EL (cell line): ENCODE results near the gene AIG1.
A peak's percentile ranks its signal among the peaks of the same experiment; 100 is the strongest.
"Not testable (repeated sequence)": the region's sequence is repeated elsewhere in the genome, so short reads cannot be mapped to it uniquely, and the experiment has no call there.

Experiments used
- DNase-seq: peaks from one replicate; pipeline ENCODE4 v3.0.0-alpha.2; 2016

The AIG1 gene

GRCh38 chr6:143060806-143061596, at the start of gene AIG1:
Gene AIG1 (plus strand): TSS chr6:143060889. CDS start chr6:143060926, 37 bp downstream.
- DNase-seq: no peak

GRCh38 chr6:143014764-143015163, 45.9 kb upstream of the AIG1 start:
- DNase-seq: no peak

GRCh38 chr6:143015300-143015706, 45.4 kb upstream of the AIG1 start:
- no peak for DNase-seq

- DNase-seq: no peak
Measured at GRCh38 chr6:143018955-143019354, 41.7 kb upstream of the AIG1 start.

GRCh38 chr6:143020862-143021261, 39.8 kb upstream of the AIG1 start:
- not testable (repeated sequence) for DNase-seq

- DNase-seq: no peak
Measured at GRCh38 chr6:143021543-143021942, 39.1 kb upstream of the AIG1 start.

- no peak for DNase-seq
Measured at GRCh38 chr6:143022587-143022986, 38.1 kb upstream of the AIG1 start.

GRCh38 chr6:143023695-143024094, 37.0 kb upstream of the AIG1 start:
- DNase-seq: no peak

- no peak for DNase-seq
Measured at GRCh38 chr6:143024977-143025376, 35.7 kb upstream of the AIG1 start.

- peak; percentile 28 for DNase-seq
Measured at GRCh38 chr6:143026696-143027449, 33.8 kb upstream of the AIG1 start.

GRCh38 chr6:143034689-143035334, 25.9 kb upstream of the AIG1 start:
- DNase-seq: no peak

GRCh38 chr6:143037470-143037869, 23.2 kb upstream of the AIG1 start:
- no peak for DNase-seq

- DNase-seq: no peak
Measured at GRCh38 chr6:143038833-143039232, 21.9 kb upstream of the AIG1 start.

- no peak for DNase-seq
Measured at GRCh38 chr6:143039548-143039947, 21.1 kb upstream of the AIG1 start.

GRCh38 chr6:143040018-143040417, 20.7 kb upstream of the AIG1 start:
- DNase-seq: no peak

- not testable (repeated sequence) for DNase-seq
Measured at GRCh38 chr6:143044345-143044744, 16.3 kb upstream of the AIG1 start.

GRCh38 chr6:143049611-143050010, 11.1 kb upstream of the AIG1 start:
- DNase-seq: no peak

- no peak for DNase-seq
Measured at GRCh38 chr6:143050509-143050908, 10.2 kb upstream of the AIG1 start.

GRCh38 chr6:143052282-143052681, 8.4 kb upstream of the AIG1 start:
- no peak for DNase-seq

- no peak for DNase-seq
Measured at GRCh38 chr6:143053856-143054255, 6.8 kb upstream of the AIG1 start.

- no peak for DNase-seq
Measured at GRCh38 chr6:143054329-143054728, 6.4 kb upstream of the AIG1 start.

GRCh38 chr6:143055213-143055612, 5.5 kb upstream of the AIG1 start:
- no peak for DNase-seq

- no peak for DNase-seq
Measured at GRCh38 chr6:143055891-143056290, 4.8 kb upstream of the AIG1 start.

GRCh38 chr6:143058987-143059386, 1.7 kb upstream of the AIG1 start:
- no peak for DNase-seq
